Stimulated activated CD8-positive, alpha-beta memory T cell treated with anti-CD3 and anti-CD28 coated beads, Interleukin-7, amount 100 ng/mL, for 4 hours (primary cell): ENCODE results near the gene URAD.
"Not testable (repeated sequence)": the region's sequence is repeated elsewhere in the genome, so short reads cannot be mapped to it uniquely, and the experiment has no call there.

ENCODE experiments used
- DNase-seq, 2 donors: peaks; one replicate each; pipeline ENCODE4 v3.0.0-alpha.2; 2020; ENCODE audit warnings: low read depth in 2 of 2

URAD gene

GRCh38 chr13:27970382-27971235, 17.9 kb downstream of the URAD start:
- DNase-seq = no peak

GRCh38 chr13:27969866-27970229, 18.6 kb downstream of the URAD start:
- no peak for DNase-seq

GRCh38 chr13:27969082-27969865, 19.2 kb downstream of the URAD start, which contains the start of gene CDX2:
CDX2 (minus strand) TSS chr13:27969315; CDS start chr13:27969006, 309 bp downstream.
- DNase-seq = no peak

- DNase-seq = no peak
These were observed 20.0 kb downstream of the URAD start for GRCh38 chr13:27968316-27969081.

- DNase-seq = no peak
These were observed 20.7 kb downstream of the URAD start for GRCh38 chr13:27967736-27968315.

- DNase-seq = no peak
These were observed 21.2 kb downstream of the URAD start for GRCh38 chr13:27967203-27967735.

- DNase-seq = no peak
These were observed 21.8 kb downstream of the URAD start for GRCh38 chr13:27966641-27967202.

GRCh38 chr13:27965740-27966640, 22.5 kb downstream of the URAD start:
- DNase-seq = no peak

- DNase-seq = no peak
These were observed 23.2 kb downstream of the URAD start for GRCh38 chr13:27965343-27965739.

- no peak for DNase-seq
These were observed 23.7 kb downstream of the URAD start for GRCh38 chr13:27964741-27965323.

GRCh38 chr13:27964206-27964605, 24.3 kb downstream of the URAD start:
- not testable (repeated sequence) for DNase-seq

GRCh38 chr13:27963491-27963890, 25.0 kb downstream of the URAD start:
- DNase-seq = no peak

- DNase-seq = no peak
These were observed 25.5 kb downstream of the URAD start for GRCh38 chr13:27962982-27963381.

GRCh38 chr13:27962128-27962841, 26.2 kb downstream of the URAD start:
- no peak for DNase-seq

- DNase-seq = no peak
These were observed 27.0 kb downstream of the URAD start for GRCh38 chr13:27961227-27962085.

- DNase-seq = no peak
These were observed 27.9 kb downstream of the URAD start for GRCh38 chr13:27960362-27961226.

- DNase-seq = no peak
These were observed 28.5 kb downstream of the URAD start for GRCh38 chr13:27959976-27960361.
